ENCODE data around the gene UXS1.
"Not testable (repeated sequence)": the region's sequence is repeated elsewhere in the genome, so short reads cannot be mapped to it uniquely, and the experiment has no call there.

UXS1 gene
- 28.9 to 114 (median 41.4) reads per million in 9 experiments for total RNA-seq

DNA sequence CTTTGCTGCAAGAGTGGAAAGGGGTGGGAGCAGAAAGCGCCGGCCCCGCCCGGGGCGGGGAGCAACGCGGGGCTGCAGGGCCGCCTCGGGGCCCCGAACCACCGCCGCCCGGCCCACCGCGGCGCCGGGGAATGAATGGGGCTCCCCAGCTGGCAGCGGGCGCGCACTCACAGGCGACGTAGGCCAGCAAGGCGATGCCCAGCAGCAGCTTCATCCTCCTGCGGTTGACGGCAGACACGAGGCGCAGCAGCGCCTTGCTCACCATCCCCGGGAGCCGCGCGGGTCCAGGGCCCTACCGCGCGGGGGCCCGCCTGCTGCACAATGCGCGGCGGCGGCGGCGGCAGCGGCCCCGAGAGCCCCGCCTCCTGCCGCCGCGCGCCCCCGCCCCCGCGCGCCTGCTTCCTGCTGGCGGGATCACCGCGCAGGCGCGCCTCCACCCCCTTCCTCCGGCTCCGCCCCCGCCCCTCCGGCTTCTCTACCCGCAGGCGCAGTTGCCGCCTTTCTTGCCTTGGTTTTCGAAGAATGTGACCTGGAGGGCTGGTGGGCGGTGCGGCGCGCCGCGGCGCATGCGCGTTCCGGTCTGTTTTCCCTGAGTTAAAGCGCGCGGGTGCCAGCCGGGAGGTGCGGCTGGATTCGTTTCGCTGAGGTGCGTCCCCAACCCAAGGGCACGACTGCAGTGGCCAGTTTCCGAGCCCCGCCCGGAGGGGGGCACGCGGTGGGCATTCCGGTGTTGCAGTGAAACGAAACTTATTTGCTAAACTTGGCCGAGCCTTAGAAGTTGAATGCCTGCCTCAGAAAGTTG, at the start of gene UXS1:
TSS of gene UXS1 (minus strand) at position 325 of the 802 bp plus-strand sequence. CDS start at position 265, 60 bp downstream.
- Mint-ChIP-seq H3K4me3 (peak within 1 kb of the TSS; percentile 92 to 93), H3K27ac (peak within 1 kb of the TSS; percentile 88 to 94), H3K9me3 (no peaks in the 10 kb centered on the region), H3K4me1 (ENCODE audit: low read depth in 2 of 2) (peaks cover 35 to 36% of the 10 kb centered on the region in 2 donors), H3K27me3 (peaks cover 0 to 5% of the 10 kb centered on the region in 2 donors), H3K36me3 (ENCODE audit: insufficient read depth) (peaks cover 26% of the 10 kb centered on the region)
- peak; percentile 95 to 97 (median 96) for DNase-seq
- peak; percentile 77 for ATAC-seq (replicated peaks)

DNA sequence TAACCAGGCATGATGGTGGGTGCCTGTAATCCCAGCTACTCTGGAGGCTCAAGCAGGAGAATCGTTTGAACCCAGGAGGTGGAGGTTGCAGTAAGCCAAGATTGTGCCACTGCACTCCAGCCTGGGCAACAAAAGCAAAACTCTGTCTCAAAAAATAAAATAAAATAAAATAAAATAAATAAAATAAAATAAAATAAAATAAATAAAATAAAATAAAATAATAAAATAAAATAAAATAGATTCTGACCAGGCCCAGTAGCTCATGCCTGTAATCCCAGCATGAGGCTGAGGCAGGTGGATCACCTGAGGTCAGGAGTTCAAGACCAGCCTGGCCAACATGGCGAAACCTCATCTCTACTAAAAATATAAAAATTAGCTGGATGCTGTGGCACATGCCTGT, 45.4 kb upstream of the UXS1 start:
- H3K4me1 Mint-ChIP-seq (ENCODE audit: low read depth in 2 of 2); H3K36me3 Mint-ChIP-seq (ENCODE audit: insufficient read depth); ATAC-seq (replicated peaks); H3K4me3 Mint-ChIP-seq; H3K27ac Mint-ChIP-seq; DNase-seq: not testable (repeated sequence)
- Mint-ChIP-seq H3K9me3 (peaks cover 9 to 16% of the 10 kb centered on the region in 2 donors), H3K27me3 (peaks cover 0 to 12% of the 10 kb centered on the region in 2 donors)

DNA sequence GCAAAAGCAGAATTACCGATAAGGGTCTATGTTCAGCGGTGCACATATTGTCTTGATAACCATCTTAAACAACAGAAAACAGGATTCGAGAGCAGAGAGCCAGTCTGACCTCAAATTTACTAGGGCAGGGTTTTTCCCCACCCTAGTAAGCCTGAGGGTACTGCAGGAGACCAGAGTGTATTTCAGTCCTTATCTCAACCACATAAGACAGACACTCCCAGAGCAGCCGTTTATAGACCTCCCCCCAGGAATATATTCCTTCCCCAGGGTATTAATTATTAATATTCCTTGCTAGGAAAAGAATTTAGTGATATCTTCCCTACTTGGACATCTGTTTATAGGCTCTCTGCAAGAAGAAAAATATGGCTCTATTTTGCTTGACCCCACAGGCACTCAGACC, 41.3 kb upstream of the UXS1 start:
- H3K4me1 Mint-ChIP-seq (ENCODE audit: low read depth in 2 of 2); H3K36me3 Mint-ChIP-seq (ENCODE audit: insufficient read depth); H3K27ac Mint-ChIP-seq; ATAC-seq (replicated peaks); H3K4me3 Mint-ChIP-seq; DNase-seq: not testable (repeated sequence)
- peaks cover 20 to 31% of the 10 kb centered on the region in 2 donors for H3K27me3 Mint-ChIP-seq
- peaks cover 14 to 28% of the 10 kb centered on the region in 2 donors for H3K9me3 Mint-ChIP-seq

DNA sequence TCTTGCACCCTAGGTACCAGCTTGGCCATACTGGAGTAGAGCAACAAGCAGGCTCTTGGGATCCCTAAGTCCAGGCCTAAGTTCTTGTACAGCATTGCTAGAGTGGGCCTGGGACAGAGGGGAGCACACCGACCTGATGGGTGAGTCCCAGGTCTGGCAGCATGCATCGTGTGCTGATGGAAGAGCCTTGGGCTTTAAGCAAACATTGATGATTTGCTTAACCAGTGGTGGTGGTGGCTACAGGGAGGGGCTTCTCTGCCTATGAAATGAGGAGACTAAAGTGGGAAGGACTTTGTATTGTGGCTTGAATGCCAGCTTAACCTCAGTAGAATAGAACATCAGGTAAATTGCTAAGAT, 39.2 kb upstream of the UXS1 start:
- H3K4me1 Mint-ChIP-seq (ENCODE audit: low read depth in 2 of 2): no peaks in the 10 kb centered on the region
- H3K4me3 Mint-ChIP-seq: no peak overlapping the region
- peaks cover 14 to 28% of the 10 kb centered on the region in 2 donors for H3K9me3 Mint-ChIP-seq
- DNase-seq: no peak
- no peak for ATAC-seq (replicated peaks)
- H3K27ac Mint-ChIP-seq: no peak overlapping the region
- H3K36me3 Mint-ChIP-seq (ENCODE audit: insufficient read depth): no peaks in the 10 kb centered on the region
- peaks cover 20 to 31% of the 10 kb centered on the region in 2 donors for H3K27me3 Mint-ChIP-seq

DNA sequence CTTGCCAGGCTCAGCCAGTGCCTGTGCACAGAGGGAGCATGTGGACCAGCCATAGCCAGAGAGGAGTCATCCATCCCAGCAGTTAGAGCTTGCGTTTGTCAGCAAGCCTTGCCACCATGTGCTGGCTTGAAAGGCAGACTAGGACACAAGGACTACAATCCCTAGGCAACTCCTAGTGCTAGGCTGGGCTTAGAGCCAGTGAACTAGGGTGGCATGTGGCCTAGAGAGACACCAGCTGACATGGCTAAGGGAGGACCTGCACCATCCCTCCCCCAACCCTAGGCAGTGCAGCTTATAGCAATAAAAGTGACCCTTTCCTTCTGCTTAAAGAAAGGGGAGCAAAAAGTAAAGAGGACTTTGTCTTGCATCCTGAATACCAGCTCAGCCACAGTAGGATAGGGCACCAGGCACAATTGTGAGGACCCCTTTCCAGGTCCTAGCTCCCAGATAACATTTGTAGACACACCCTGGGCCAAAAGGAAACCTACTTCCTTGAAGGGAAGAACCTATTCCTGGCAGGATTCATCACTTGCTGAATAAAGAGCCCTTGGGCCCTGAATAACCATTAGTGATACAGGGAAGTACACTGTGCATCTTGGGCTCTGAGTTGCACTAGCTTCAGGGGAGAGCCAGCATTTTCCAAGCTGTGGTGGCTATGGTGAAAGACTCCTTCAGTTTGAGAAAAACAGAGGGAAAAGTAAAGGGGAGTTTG, 38.7 kb upstream of the UXS1 start:
- H3K27ac Mint-ChIP-seq: no peak overlapping the region
- H3K9me3 Mint-ChIP-seq: peaks cover 14 to 28% of the 10 kb centered on the region in 2 donors
- H3K4me1 Mint-ChIP-seq (ENCODE audit: low read depth in 2 of 2): no peaks in the 10 kb centered on the region
- H3K36me3 Mint-ChIP-seq (ENCODE audit: insufficient read depth): no peaks in the 10 kb centered on the region
- H3K27me3 Mint-ChIP-seq: peaks cover 20 to 31% of the 10 kb centered on the region in 2 donors
- ATAC-seq (replicated peaks) (no peak), DNase-seq (no peak)
- no peak overlapping the region for H3K4me3 Mint-ChIP-seq

DNA sequence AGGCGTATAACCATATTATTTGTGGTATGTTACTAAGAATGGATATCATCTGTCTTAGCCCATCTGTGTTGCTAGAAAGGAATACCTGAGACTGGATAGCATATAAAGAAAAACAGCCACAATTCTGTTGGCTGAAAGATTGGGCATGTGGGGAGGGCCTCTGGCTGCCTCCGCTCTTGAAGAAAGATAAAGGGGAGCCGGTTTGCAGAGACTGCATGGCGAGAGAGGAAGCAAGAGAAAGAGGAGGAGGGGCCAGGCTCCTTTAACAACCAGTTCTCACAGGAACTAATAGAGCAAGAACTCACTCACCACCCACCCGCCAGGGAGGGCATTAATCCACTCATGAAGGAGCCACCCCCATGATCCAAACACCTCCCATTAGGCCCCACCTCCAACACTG, 29.2 kb upstream of the UXS1 start:
- no peak for ATAC-seq (replicated peaks)
- Mint-ChIP-seq H3K9me3 (no peaks in the 10 kb centered on the region), H3K4me3 (no peak overlapping the region), H3K4me1 (ENCODE audit: low read depth in 2 of 2) (no peaks in the 10 kb centered on the region), H3K36me3 (ENCODE audit: insufficient read depth) (no peaks in the 10 kb centered on the region), H3K27ac (no peak overlapping the region), H3K27me3 (no peaks in the 10 kb centered on the region)
- no peak for DNase-seq

DNA sequence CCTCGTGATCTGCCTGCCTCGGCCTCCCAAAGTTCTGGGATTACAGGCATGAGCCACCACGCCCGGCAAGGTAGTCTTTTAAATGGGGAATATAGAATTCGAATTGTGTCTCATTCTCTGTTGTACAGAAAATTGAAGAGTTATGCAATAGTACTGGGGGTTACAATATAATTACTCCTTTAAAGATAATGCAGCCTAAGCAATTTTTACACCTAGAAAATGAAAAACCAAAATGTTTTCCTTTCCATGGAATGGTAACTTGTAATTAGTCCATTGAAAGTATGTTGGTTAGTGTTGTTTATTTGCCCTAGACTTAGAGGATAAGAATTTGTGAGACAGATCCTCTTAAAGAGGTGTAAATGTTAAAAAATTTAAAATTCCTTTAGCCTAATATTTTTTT, 28.0 kb upstream of the UXS1 start:
- not testable (repeated sequence) for H3K27me3 Mint-ChIP-seq; H3K36me3 Mint-ChIP-seq (ENCODE audit: insufficient read depth); H3K4me1 Mint-ChIP-seq (ENCODE audit: low read depth in 2 of 2); H3K9me3 Mint-ChIP-seq; H3K27ac Mint-ChIP-seq; DNase-seq; H3K4me3 Mint-ChIP-seq; ATAC-seq (replicated peaks)

DNA sequence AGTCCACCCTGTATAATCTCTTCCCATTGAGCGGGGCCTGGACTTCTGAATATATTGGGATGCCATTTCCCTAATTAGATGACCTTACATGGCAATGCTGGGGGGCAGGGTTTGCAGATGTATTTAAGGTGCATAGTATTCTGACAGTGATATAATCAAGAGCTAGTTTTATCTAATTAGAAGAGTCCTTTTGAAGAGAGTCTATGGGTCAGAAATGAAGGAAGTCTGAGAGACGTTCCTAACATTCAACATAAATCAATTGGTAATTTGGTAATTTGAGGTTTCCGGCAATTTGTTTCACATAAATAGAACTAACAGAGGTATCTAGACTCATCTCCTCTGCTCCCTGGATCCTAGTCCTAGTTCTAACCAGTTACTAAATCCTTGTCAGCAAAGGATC, 25.7 kb upstream of the UXS1 start:
- no peaks in the 10 kb centered on the region for H3K36me3 Mint-ChIP-seq (ENCODE audit: insufficient read depth)
- no peak overlapping the region for H3K27ac Mint-ChIP-seq
- ATAC-seq (replicated peaks): no peak
- no peak for DNase-seq
- no peaks in the 10 kb centered on the region for H3K9me3 Mint-ChIP-seq
- peaks cover 9 to 12% of the 10 kb centered on the region in 2 donors for H3K27me3 Mint-ChIP-seq
- H3K4me3 Mint-ChIP-seq: no peak overlapping the region
- H3K4me1 Mint-ChIP-seq (ENCODE audit: low read depth in 2 of 2): peaks cover 0 to 3% of the 10 kb centered on the region in 2 donors

DNA sequence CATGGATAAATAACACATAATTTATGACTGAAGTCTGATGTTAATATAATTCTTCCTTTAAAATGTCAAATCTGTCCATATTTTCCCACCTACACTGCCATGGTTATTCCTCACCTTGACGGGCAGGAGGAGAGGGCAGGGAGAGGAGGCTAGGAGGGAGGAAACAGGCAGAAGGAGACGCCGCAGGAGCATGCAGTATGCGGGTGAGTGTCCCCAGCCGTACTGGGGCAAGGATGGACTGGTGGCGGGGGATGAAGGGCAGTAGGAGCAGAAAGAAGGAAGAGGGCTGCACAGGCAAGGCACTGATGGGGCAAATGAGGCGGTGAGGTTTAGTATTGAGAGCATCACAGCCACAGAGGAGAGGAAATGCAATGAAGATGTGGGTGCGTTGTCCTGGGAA, 25.1 kb upstream of the UXS1 start:
- H3K4me1 Mint-ChIP-seq (ENCODE audit: low read depth in 2 of 2); H3K4me3 Mint-ChIP-seq; H3K9me3 Mint-ChIP-seq; H3K27ac Mint-ChIP-seq; ATAC-seq (replicated peaks); H3K36me3 Mint-ChIP-seq (ENCODE audit: insufficient read depth); DNase-seq: not testable (repeated sequence)
- peaks cover 10 to 16% of the 10 kb centered on the region in 2 donors for H3K27me3 Mint-ChIP-seq

DNA sequence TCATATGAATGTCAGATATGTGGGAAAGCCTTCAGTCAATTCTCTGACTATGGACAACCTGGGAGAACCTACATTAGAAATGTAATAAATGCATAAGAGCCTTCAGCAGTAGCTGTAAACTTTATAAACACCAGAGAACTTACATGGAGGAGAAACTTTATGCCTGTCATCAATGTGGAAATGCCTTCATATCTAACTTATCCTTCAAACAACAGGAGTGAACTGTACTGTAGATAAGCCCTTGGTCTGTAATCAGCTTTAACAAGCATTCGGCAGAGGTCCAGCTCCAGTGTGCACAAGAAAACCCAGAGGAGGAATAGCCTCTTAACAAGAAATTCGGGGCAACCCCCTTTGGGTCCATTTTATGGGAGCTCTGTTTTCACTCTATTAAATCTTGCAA, 14.8 kb upstream of the UXS1 start:
- H3K4me3 Mint-ChIP-seq: no peak overlapping the region
- H3K27me3 Mint-ChIP-seq: peaks cover 6 to 10% of the 10 kb centered on the region in 2 donors
- H3K4me1 Mint-ChIP-seq (ENCODE audit: low read depth in 2 of 2): peaks cover 4 to 14% of the 10 kb centered on the region in 2 donors
- no peak for DNase-seq
- ATAC-seq (replicated peaks): no peak
- H3K9me3 Mint-ChIP-seq: no peaks in the 10 kb centered on the region
- peaks cover 6% of the 10 kb centered on the region for H3K36me3 Mint-ChIP-seq (ENCODE audit: insufficient read depth)
- H3K27ac Mint-ChIP-seq: no peak overlapping the region

DNA sequence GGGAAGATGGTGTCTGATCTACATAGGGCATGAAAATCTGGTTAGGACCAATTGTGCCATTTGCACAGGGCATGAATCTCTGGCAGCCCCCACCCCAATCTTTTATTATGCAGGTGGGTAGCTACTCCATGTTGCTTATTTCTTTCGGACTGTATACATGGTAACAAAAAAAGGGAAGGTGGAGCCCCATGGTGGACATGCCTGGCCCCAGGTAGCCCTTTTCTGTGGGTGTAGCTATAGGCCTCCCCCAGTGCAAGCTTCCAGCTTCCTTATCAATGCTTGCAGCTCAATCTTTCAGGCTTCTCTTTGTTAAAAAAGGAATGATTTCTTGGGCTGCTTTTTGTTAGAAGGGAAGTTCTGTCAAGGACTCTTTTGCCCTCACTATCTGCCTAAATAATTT, 14.3 kb upstream of the UXS1 start:
- ATAC-seq (replicated peaks) (no peak), DNase-seq (no peak)
- peaks cover 6% of the 10 kb centered on the region for H3K36me3 Mint-ChIP-seq (ENCODE audit: insufficient read depth)
- H3K4me1 Mint-ChIP-seq (ENCODE audit: low read depth in 2 of 2): peaks cover 4 to 14% of the 10 kb centered on the region in 2 donors
- peaks cover 6 to 10% of the 10 kb centered on the region in 2 donors for H3K27me3 Mint-ChIP-seq
- H3K4me3 Mint-ChIP-seq: no peak overlapping the region
- no peak overlapping the region for H3K27ac Mint-ChIP-seq
- no peaks in the 10 kb centered on the region for H3K9me3 Mint-ChIP-seq

DNA sequence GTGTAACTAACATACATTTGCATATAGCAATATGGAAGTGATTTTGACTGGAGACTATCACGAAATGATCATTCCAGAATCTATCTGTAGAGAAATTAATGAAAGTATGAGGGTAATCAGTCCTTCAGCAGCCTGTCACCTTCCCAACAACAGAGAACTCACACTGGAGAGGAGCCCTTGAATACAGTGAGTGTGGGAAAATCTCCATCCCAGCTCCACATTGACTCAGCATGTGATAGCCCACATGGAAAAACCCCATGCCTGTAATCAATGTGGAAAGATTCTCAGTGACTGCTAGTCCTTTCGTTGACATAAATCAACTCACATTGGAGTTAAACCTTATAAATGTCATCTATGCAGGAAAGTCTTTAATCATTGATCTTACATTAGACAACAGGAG, 13.1 kb upstream of the UXS1 start:
- H3K4me3 Mint-ChIP-seq: no peak overlapping the region
- H3K27ac Mint-ChIP-seq: no peak overlapping the region
- H3K9me3 Mint-ChIP-seq: no peaks in the 10 kb centered on the region
- no peak for ATAC-seq (replicated peaks)
- DNase-seq: no peak
- peaks cover 6 to 10% of the 10 kb centered on the region in 2 donors for H3K27me3 Mint-ChIP-seq
- H3K4me1 Mint-ChIP-seq (ENCODE audit: low read depth in 2 of 2): peaks cover 4 to 14% of the 10 kb centered on the region in 2 donors
- peaks cover 6% of the 10 kb centered on the region for H3K36me3 Mint-ChIP-seq (ENCODE audit: insufficient read depth)

DNA sequence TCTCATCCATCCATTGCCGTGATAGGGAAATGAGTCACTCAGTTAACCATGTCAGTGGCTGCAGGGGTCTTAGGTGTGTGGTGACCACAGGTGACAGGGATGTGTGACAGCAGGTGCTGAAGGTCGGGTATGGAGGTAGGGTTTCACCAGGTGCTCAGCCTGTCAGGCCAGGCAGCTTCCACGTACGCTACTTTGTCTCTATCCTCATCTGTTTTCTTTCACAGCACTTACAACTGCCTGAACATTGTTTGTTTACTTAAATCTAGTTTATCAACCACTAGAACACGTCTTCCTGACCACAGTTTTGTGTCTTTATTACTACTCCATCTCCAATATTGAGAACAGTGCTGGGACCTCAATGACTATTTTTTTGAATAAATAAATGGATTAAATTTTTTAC, 11.4 kb upstream of the UXS1 start:
- no peaks in the 10 kb centered on the region for H3K9me3 Mint-ChIP-seq
- peaks cover 6% of the 10 kb centered on the region in 2 donors for H3K27me3 Mint-ChIP-seq
- H3K27ac Mint-ChIP-seq: peak overlapping the region in 1 of 2 donors; percentile 15
- H3K4me3 Mint-ChIP-seq: peak overlapping the region in 1 of 2 donors; percentile 13
- ATAC-seq (replicated peaks) (peak; percentile 79), DNase-seq (no peak)
- H3K4me1 Mint-ChIP-seq (ENCODE audit: low read depth in 2 of 2): peaks cover 4 to 14% of the 10 kb centered on the region in 2 donors
- H3K36me3 Mint-ChIP-seq (ENCODE audit: insufficient read depth): peaks cover 6% of the 10 kb centered on the region

DNA sequence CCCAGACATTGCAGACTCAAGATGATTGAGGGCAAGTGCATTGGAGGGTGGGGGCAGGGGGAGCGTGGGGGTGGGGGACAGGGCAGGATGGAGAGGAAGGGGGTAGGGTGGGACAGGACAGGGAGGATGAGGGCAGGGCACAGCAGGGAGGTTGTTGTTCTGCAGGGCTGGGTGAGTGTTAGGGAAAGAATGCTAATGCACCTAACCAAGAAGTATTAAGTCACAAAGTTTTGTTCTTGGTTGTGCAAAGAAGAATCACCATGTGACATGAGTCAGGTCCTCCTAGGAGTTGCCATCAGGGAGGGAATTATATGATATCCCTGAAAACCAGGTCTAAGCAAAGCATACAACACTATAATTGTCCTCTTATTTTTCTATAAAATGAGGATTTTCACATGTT, 10.4 kb upstream of the UXS1 start:
- not testable (repeated sequence) for H3K9me3 Mint-ChIP-seq; DNase-seq; H3K4me3 Mint-ChIP-seq; H3K27me3 Mint-ChIP-seq; H3K36me3 Mint-ChIP-seq (ENCODE audit: insufficient read depth); ATAC-seq (replicated peaks); H3K27ac Mint-ChIP-seq
- H3K4me1 Mint-ChIP-seq (ENCODE audit: low read depth in 2 of 2): peaks cover 0 to 14% of the 10 kb centered on the region in 2 donors

All from effector memory CD8-positive, alpha-beta T cell (primary cell).